Mammary epithelial cell (primary cell): ENCODE data around the gene MOV10.

Experiments used
- EZH2 ChIP-seq: IDR thresholded peaks from 2 replicates; pipeline ENCODE4 v1.6.1; 2012; ENCODE audit warnings: low read length, inconsistent platforms, borderline replicate concordance
- TF ChIP-seq, protein P1 (sequence below), 2 donors: IDR thresholded peaks in 1 of 2; conservative IDR thresholded peaks in 1 of 2; 2 replicates each; pipeline ENCODE4 v1.5.1; 2011 to 2012; ENCODE audit warnings: inconsistent platforms in 2 of 2, low read length in 2 of 2, mild to moderate bottlenecking in 2 of 2, control low read depth in 1 of 2, low read depth in 1 of 2; ENCODE audit not compliant: insufficient read depth in 1 of 2; ENCODE audit errors: extremely low read depth in 1 of 2

GRCh38 chr1:112698366-112699310 is 24.2 kb downstream of the MOV10 start:
- TF ChIP-seq, protein P1, sequence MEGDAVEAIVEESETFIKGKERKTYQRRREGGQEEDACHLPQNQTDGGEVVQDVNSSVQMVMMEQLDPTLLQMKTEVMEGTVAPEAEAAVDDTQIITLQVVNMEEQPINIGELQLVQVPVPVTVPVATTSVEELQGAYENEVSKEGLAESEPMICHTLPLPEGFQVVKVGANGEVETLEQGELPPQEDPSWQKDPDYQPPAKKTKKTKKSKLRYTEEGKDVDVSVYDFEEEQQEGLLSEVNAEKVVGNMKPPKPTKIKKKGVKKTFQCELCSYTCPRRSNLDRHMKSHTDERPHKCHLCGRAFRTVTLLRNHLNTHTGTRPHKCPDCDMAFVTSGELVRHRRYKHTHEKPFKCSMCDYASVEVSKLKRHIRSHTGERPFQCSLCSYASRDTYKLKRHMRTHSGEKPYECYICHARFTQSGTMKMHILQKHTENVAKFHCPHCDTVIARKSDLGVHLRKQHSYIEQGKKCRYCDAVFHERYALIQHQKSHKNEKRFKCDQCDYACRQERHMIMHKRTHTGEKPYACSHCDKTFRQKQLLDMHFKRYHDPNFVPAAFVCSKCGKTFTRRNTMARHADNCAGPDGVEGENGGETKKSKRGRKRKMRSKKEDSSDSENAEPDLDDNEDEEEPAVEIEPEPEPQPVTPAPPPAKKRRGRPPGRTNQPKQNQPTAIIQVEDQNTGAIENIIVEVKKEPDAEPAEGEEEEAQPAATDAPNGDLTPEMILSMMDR (conservative IDR thresholded peaks at IDR 0.05 in 1 of 2, IDR thresholded peaks at IDR 0.05 in 1 of 2; ENCODE audit: extremely low read depth in 1 of 2, insufficient read depth in 1 of 2, low read depth in 1 of 2, low read length in 2 of 2), result no peak
- no peak for TF ChIP-seq EZH2
